GM04504 (cell line): Measurements from ENCODE around the gene SMIM11.
A peak's percentile ranks its signal among the peaks of the same experiment; 100 is the strongest.
"Not testable (repeated sequence)": the region's sequence is repeated elsewhere in the genome, so short reads cannot be mapped to it uniquely, and the experiment has no call there.

ENCODE experiments used
- DNase-seq: peaks from one replicate; pipeline ENCODE4 v3.0.0-alpha.2; 2012; ENCODE audit warnings: low read depth

SMIM11 gene, protein sequence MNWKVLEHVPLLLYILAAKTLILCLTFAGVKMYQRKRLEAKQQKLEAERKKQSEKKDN

GRCh38 chr21:34374940-34375618 is at the start of gene SMIM11:
Gene SMIM11, plus strand, starts transcription at chr21:34375507. Its CDS starts 3,998 bp downstream, at chr21:34379505.
- DNase-seq: not testable (repeated sequence)

DNA sequence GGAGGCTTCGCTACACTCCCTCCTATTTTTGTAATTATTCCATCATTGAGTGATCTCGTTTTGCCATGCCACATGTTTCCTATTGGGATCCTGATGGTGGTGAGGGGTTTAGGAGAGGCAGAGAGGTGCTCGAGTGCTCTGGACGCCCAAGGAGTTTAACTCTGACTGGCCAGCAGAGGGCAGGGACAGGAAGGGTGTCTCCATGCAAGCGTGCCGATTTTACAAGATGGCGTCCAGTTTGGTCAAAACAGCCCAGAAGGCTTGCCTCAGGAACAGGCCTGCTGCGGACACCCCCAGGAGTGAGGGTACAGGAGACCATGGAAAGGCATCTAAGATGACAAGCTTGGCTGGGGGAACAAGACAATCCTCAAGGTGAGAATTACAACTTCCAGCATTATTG is 45.3 kb upstream of the SMIM11 start:
- DNase-seq: no peak

DNA sequence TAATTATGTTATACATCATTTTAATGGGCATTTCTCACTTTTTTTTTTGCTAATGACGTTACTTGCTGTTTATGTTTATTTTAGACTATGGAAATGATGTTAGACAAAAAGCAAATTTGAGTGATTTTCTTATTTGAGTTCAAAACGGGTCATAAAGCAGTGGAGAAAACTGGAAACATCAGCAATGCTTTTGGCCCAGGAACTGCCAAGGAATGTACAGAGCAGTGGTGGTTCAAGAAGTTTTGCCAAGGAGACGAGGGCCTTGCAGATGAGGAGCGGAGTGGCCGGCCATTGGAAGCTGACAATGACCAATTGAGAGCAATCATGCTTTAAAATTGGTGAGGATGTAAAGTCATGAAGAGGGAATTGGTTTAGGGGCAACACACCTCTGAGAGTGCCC is 43.6 kb upstream of the SMIM11 start:
- no peak for DNase-seq

DNA sequence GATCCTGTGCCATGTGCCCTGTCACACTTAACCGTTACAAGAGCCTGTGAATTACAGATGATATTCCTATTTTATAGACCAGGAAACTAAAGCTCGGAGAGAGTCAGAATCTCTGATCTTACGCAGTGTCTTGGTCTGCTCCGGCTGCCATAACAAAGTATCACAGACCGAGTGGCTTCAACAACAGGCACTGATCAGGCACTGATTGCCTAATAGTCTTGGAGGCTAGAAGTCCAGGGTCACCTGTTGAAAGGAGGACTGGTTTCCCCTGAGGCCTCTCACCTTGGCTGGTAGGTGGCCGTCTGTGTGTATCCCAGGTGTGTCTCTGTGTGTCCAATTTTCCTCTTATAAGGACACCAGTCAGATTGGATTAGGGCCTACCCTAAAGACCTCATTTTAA is 43.0 kb upstream of the SMIM11 start:
- no peak for DNase-seq

GRCh38 chr21:34333121-34333739 is 42.1 kb upstream of the SMIM11 start:
- DNase-seq: no peak

DNA sequence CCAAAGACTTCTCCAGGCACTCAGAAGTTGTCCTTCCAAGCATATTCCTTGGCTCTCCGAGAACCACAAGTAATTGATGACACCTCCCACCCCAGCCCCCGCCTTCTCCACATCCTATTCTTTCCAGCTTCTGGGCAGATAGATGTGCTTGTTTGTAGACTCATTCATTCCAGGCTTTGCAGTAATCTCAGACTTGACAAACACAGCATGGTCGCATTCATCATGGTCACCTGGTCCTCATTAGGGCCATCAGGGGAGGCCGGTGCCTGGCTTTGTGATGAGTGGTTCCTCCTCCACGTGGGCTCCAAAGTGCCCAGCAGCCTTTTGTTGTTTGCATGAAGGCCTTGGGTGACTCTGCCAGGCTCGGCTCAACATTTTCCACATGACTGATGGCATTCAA is 40.0 kb upstream of the SMIM11 start:
- DNase-seq: peak; percentile 64

- no peak for DNase-seq
Observed at GRCh38 chr21:34336245-34336644, 39.1 kb upstream of the SMIM11 start.

DNA sequence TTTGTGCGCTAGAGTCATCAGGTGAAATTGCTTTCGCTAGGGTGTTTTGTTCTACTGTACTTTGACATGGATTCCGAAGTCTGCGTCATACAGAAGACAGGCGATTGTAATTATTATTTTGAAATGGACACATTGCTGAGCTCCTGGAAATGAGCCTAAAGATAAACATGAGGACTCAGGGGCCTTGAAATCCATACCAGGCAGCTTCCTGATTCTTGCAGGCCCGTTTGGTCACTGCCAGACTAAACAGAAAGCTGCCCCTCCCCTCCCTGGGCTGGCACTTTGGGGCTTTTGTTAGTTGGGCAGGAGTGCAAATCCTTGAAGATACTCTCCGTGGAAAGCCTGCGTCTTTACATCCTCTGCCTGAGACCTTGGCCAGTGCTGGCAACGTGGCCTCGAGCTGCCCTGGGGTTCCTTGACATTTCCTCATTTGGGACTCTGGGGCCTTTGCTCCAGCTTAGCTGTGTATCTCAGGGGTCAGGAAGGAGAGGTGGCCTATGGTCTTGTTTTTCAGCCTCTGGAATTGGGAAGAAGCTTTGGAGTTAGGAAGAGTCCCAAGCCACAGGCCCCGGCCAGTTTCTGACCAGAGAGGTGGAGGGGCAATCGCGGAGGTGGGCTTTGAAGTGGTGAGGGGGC is 38.4 kb upstream of the SMIM11 start:
- no peak for DNase-seq

DNA sequence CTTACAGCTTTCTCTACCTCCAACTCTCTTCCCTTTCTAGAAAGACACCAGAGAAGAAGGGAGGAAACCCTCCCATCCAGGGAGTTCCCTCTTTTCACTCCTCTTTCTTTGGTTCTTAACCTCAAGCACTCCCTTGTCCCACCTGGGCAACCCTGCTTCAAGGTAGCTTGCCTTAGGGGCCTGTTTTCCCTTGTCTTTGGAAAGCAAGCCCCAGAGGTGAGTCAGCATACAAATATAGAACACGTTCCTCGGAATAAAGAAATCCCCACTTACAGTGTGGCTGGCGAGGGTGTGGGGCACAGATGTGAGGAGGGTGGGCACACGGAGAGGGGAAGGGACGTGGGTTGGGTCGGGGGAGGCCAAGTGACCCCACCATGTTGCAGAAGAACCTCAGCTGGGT is 37.6 kb upstream of the SMIM11 start:
- DNase-seq: no peak

DNA sequence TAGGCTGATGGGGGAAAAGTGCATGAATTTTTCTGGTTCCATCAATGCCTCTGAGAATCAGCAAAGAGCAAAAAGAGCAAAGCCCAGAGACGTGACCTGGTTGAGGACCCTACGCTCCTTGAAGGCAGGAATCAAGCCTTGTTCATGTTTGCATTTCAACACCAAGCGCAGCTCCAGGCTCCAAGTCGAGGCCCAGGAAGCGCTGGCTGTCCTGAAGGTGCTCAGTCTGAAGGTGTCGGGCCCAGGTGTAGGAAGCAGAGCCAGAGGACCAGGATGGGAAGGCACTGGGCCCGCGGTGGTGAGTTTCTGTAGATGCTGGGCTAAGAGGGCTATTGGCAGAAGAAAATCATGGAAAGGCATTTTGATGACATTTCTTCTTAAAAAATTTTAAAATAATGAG is 37.1 kb upstream of the SMIM11 start:
- no peak for DNase-seq

GRCh38 chr21:34340061-34340460 is 35.2 kb upstream of the SMIM11 start:
- DNase-seq: no peak

- DNase-seq: no peak
Observed at GRCh38 chr21:34342476-34342875, 32.8 kb upstream of the SMIM11 start.

DNA sequence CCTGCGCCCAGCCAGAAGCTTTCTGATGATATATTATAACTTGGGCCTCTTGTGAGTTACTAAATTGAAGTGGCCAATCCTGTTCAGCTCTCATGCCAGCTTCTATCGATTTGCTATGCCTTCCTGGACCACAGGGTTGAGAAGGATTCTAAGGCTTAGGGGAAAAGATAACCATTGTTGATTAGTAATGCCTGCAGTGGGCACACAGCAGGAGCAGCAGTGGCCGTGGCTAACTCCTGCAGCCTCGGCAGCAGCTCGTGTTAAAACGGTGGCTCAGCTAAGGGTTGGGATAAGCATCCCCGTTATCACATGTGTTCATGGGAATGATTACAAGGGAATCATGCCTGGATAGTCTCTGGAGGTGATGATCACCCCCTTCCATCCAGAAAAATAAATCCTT is 32.0 kb upstream of the SMIM11 start:
- DNase-seq: no peak

DNA sequence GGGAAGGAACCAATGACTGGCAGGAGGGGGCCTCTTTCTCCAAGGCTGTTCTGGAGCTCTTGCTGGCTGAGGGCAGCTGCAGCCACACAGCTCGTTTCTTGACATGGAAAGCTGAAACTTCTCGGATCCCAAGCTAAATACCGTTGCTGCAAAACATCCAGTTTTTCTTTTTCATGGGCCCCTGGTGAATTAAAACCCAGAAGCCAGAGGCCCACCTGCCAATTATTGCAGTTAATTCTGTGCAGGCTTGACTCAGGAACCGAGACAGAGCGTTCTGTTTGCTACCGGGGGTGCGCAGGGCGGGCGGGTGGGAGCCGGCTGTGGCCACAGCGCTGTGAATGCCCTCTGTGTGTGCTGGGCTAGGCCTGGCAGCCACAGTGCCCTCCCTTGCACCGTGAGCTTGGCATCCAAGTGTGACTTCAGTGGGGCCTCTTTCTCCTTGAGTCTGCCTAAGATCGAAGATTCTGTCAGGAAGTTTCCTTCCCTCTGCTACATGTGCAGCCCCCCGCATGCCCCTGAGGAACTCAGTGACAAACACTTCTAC is 31.4 kb upstream of the SMIM11 start:
- DNase-seq: no peak

DNA sequence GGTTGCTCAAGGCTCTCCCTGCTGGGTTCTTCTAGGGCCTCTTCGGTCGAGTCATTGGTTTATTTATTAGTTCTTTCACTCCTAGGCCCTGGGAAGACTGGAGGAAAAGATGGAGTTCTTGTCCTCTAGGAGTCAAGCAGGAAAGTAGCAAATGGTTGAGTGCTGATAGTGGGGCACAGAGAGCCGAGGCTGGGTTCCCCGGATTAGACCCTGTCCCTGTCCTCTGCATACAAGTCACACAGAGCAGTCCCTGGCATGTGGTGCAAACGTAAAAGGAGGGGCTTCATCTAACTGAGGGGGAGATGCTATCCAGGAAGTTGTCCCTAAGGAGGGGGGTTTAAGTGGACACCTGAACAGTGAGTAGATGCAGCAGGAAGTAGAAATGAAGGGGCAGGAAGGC is 30.7 kb upstream of the SMIM11 start:
- no peak for DNase-seq

- no peak for DNase-seq
Observed at GRCh38 chr21:34345091-34345871, 30.0 kb upstream of the SMIM11 start.

DNA sequence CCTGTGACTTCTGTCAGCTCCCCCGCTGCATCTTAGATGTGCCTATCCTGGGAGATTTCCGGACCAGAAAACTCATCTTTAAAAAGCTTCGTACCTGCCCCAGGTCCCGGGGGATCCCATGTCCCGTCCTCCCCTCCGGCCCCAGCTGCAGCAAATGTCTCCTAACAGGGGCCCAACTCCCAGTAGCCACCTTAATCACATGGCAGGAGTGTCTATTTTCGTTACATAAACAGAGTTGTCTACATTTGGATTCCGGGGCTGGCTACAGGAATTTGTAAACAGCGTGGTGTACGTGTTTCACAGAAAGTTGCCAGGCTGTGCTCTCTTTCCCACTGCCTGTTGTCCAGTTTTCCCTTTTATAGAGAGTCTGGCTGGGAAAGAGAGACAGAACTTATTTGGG is 29.4 kb upstream of the SMIM11 start:
- DNase-seq: no peak

GRCh38 chr21:34348890-34349519 is 26.3 kb upstream of the SMIM11 start:
- no peak for DNase-seq

GRCh38 chr21:34351786-34352241 is 23.5 kb upstream of the SMIM11 start:
- DNase-seq: no peak

- DNase-seq: no peak
Observed at GRCh38 chr21:34352556-34352955, 22.8 kb upstream of the SMIM11 start.

DNA sequence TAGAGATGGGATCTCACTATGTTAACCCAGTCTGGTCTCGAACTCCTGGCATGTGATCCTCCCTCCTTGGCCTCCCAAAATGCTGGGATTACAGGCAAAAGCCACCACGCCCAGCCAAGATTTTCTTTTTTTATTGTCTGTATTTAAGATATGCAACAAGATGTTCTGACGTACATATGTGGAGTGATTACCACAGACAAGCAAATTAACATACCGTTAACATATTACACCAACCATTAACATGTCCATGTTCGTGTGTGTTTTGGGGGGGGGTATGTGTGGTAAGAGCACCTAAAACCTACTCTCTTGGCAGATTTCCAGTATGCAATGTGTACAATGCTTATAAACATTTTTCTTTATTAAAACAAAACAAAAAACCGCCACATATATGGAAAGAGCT is 22.1 kb upstream of the SMIM11 start:
- DNase-seq: no peak

DNA sequence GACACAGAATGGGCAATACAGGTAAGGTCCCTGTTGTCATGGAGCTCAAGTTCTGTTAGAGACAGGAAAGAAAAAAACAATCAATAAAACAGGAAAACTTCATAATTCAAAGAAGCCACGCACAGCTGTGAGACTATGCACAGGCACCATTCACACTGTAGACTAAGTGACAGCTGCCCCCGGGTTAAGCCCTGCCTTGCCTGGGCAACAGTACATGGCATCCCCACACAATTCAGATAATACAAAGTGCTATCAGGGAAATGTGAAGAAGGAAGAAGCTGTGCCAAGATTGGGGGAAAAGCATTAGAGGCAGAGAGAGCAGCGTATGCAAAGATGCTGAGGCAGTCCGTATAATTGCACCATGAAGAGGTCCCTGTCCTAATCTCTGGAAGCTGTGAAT is 20.5 kb upstream of the SMIM11 start:
- DNase-seq: no peak
